GM18526 (cell line): ENCODE data around the gene DLK1.

Source experiments
- POLR2A ChIP-seq: IDR thresholded peaks from 3 replicates; pipeline ENCODE4 v1.6.1; 2011; ENCODE audit not compliant: insufficient read length; ENCODE audit errors: extremely low read depth

The DLK1 gene

GRCh38 chr14:100778951-100779690 lies 52.4 kb downstream of the DLK1 start:
- no peak for TF ChIP-seq POLR2A

GRCh38 chr14:100779691-100780080 lies 53.0 kb downstream of the DLK1 start:
- no peak for TF ChIP-seq POLR2A

DNA sequence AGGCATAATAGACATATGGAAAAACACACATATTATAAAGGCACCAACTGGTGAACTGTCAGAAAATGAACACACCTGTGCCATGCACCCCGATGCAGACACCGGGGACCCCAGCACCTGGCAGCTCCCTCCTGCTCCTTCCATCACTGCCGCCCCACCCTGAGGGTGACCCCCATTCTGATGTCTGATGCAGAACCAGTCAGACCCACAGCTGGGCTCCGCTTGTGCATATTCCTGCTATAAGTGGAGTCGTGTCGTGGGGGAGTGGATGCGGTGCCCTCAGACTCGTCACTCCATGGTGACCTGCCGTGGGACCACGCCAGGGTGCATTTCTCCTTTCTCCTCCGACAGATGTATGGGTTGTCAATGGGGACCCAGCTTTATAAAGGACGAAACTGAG lies 53.6 kb downstream of the DLK1 start:
- no peak for TF ChIP-seq POLR2A

- no peak for TF ChIP-seq POLR2A
These were observed 54.1 kb downstream of the DLK1 start for GRCh38 chr14:100780646-100781355.

- no peak for TF ChIP-seq POLR2A
These were observed 55.3 kb downstream of the DLK1 start for GRCh38 chr14:100781952-100782351.

GRCh38 chr14:100782516-100783320 lies 56.0 kb downstream of the DLK1 start:
- no peak for TF ChIP-seq POLR2A

DNA sequence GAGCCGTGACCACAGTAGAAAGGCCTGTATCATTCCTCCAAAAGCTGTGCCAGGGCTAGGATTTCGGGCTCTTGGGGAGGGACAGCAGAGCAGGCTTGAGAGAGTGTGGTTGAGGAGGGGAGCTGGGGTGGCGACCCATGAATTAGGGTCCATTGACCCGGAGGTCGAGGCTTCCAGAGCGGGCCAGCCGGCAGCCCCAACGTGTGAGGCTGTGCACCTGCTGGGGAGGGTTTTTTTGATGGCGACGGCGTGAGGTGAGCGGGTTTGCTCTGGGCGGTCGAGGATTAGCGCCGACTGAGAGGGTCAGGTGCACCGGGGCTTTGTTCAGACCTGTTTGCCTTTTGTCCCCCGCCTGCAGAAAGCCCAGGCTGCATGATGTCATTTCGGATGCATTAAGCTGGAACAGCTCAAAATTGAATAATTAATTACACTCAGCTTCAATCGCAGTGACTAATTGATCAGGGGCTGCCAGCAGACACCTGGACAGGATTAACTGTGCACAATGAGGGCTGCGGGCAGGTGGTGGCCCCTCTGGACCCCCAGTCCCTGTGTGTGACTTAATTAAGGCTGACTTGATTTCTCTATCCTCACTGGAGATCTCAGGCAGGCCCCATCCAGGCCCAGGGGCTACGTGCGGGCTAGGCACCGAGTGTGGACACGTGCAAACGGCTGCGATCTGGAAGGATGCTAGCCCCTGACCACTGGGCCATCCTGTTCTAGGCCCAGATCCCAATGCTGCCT lies 57.1 kb downstream of the DLK1 start:
- TF ChIP-seq POLR2A = no peak

DNA sequence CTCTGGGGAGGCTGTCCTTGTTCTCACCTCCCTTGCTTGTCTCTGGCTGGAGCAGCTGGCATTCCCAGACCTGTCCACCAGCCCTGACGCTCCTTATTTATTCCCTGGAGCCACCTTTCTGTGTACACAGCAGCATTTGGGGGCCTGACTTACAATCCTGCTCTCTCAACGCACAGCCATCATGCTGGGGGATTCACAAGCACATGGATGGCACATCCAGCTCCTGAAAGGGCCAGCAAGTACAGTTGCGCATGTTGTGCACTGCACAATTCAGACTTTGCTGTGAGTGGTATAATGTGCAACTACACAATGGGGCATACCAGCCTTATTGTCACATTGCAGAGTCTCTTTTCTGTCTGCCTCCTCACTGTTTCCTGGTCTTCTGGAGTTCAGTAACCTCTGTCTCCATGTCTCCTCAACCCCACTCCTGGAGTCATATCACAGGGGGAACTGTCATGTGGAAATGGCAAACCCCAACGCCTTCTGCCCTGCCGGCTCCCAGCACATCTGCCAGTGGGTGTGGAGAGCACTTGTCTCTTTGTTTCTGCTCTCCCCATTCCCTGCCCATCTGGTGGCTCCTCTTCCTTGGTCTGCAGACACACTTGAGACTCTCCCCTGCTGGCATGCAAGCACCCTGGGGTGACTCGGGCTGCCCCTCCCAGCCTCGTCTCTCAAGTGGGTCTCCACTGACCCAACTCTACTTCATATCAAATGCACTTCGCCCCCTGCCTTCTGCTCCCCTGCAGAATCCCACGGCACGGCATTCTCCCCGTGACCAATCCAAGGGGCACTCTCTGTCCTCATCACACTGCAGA lies 58.0 kb downstream of the DLK1 start:
- TF ChIP-seq POLR2A = no peak

GRCh38 chr14:100785338-100785615 lies 58.6 kb downstream of the DLK1 start:
- TF ChIP-seq POLR2A = no peak

- no peak for TF ChIP-seq POLR2A
These were observed 58.9 kb downstream of the DLK1 start for GRCh38 chr14:100785626-100786025.

GRCh38 chr14:100786131-100786530 lies 59.4 kb downstream of the DLK1 start:
- TF ChIP-seq POLR2A = no peak

DNA sequence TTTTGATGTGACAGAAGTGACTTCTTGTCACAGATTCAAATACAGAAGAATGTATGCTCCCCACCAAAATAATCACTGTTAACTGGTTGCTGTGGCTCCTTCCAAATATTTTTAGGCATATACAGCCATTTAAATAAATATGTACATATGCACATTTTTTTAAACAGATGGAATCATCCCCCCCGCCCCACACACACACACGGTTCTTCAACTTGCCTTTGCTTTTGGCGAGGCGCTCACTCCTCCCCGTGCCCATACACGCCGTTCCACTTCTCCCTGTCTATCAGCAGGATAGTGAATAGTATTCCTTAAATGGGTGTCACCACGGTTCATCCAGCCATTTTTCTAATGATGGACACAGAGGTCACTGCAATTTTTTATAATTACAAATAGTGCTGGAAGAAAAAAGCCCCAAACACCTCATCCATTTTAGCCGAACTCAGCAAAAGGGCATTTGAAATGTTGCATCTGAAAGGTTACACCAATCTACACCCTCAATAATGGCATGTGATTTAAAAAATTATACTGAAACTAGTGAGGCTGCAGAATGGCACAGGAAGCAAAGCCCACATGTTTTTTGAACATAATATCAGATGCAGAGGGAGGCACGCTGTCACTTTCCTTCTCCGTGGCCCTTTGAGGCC lies 60.0 kb downstream of the DLK1 start:
- no peak for TF ChIP-seq POLR2A

GRCh38 chr14:100787659-100788058 lies 61.0 kb downstream of the DLK1 start:
- no peak for TF ChIP-seq POLR2A
